H1 (cell line): ENCODE results near the gene NFAT5. TPM values are rescaled to one million over a fixed set of nuclear protein-coding genes. Genes with fewer than 3 reads are reported as not detected.

Experiments
- CTCF ChIA-PET: fragments of 300-600 bp; sonication (Branson Sonifier 250); formaldehyde crosslinking; loops from one replicate; lab custom pipeline; 2021; ENCODE audit not compliant: partially characterized antibody; lab: Charles Lee
- POLR2A ChIA-PET: fragments of 300-600 bp; sonication (Branson Sonifier 250); formaldehyde crosslinking; loops from one replicate; lab custom pipeline; 2021; ENCODE audit warnings: inconsistent platforms; ENCODE audit not compliant: partially characterized antibody; lab: Charles Lee
- DNase-seq, 2 experiments: peaks; one replicate each; pipeline versions ENCODE4 v3.0.0 to v3.0.0-alpha.2; 2010 to 2022; ENCODE audit warnings: low spot score in 2 of 2, low read depth in 1 of 2, mixed read lengths in 1 of 2
- FAIRE-seq: peaks from 2 replicates; lab custom pipeline; 2011; peaks lifted over from hg19 to GRCh38; lab: Jason Lieb, UNC
- H2AFZ ChIP-seq: 2 replicates; pipeline ENCODE4 v1.8.1; 2012; ENCODE audit warnings: low read length, inconsistent platforms
- H2AK5ac ChIP-seq: 2 replicates; pipeline ENCODE4 v1.6.1; 2013; ENCODE audit warnings: low read depth, low read length
- H2BK120ac ChIP-seq: replicated peaks from 2 replicates; pipeline ENCODE3; 2013; ENCODE audit warnings: low read depth, low read length, inconsistent platforms
- H2BK12ac ChIP-seq: 2 replicates; pipeline ENCODE4 v1.6.1; 2013; ENCODE audit warnings: low read depth, low read length
- H2BK15ac ChIP-seq: 2 replicates; pipeline ENCODE4 v1.6.1; 2013; ENCODE audit warnings: low read length
- H2BK20ac ChIP-seq: 2 replicates; pipeline ENCODE4 v1.6.1; 2013; ENCODE audit warnings: low read length
- H2BK5ac ChIP-seq: 2 replicates; pipeline ENCODE4 v1.6.1; 2013; ENCODE audit warnings: low read depth, low read length
- H3K14ac ChIP-seq: 2 replicates; pipeline ENCODE4 v1.6.1; 2013; ENCODE audit warnings: inconsistent platforms; ENCODE audit not compliant: insufficient read length
- H3K18ac ChIP-seq: 2 replicates; pipeline ENCODE4 v1.6.1; 2013; ENCODE audit warnings: low read length; ENCODE audit errors: extremely low read depth
- H3K23ac ChIP-seq: 2 replicates; pipeline ENCODE4 v1.6.1; 2013; ENCODE audit warnings: inconsistent platforms; ENCODE audit not compliant: insufficient read length
- H3K23me2 ChIP-seq: 2 replicates; pipeline ENCODE4 v1.6.1; 2013; ENCODE audit warnings: low read depth, low read length
- H3K27ac ChIP-seq: 2 replicates; pipeline ENCODE4 v1.6.1; 2011; ENCODE audit warnings: low read depth, low read length, inconsistent platforms
- H3K27me3 ChIP-seq, 4 experiments: replicated peaks in 1 of 4; 1 replicate in 1 of 4; 2 replicates in 3 of 4; pipeline versions ENCODE4 v1.6.1 to v1.8.1; 2011 to 2013; ENCODE audit warnings: low read length in 3 of 4, mild to moderate bottlenecking in 3 of 4, inconsistent platforms in 2 of 4, mixed read lengths in 2 of 4, moderate library complexity in 1 of 4; ENCODE audit not compliant: control insufficient read depth in 3 of 4, insufficient read depth in 3 of 4; ENCODE audit errors: extremely low read depth in 1 of 4
- H3K36me3 ChIP-seq, 4 experiments: 2 replicates each; pipeline versions ENCODE4 v1.6.1 to v1.8.1; 2011 to 2013; ENCODE audit warnings: mild to moderate bottlenecking in 4 of 4, low read length in 3 of 4, moderate library complexity in 2 of 4, control low read depth in 1 of 4, inconsistent platforms in 1 of 4; ENCODE audit not compliant: insufficient read depth in 4 of 4, control insufficient read depth in 2 of 4
- H3K4ac ChIP-seq: replicated peaks from 2 replicates; pipeline ENCODE3; 2013; ENCODE audit warnings: low read length, low read depth, mixed read lengths, inconsistent platforms; ENCODE audit not compliant: insufficient read length
- H3K4me1 ChIP-seq, 4 experiments: replicated peaks in 1 of 4; 1 replicate in 1 of 4; 2 replicates in 3 of 4; pipeline versions ENCODE4 v1.6.1 to v1.8.1; 2011 to 2013; ENCODE audit warnings: low read length in 3 of 4, inconsistent platforms in 2 of 4, mixed read lengths in 1 of 4; ENCODE audit not compliant: insufficient read depth in 4 of 4, control insufficient read depth in 3 of 4
- H3K4me2 ChIP-seq, 2 experiments: 2 replicates each; pipeline versions ENCODE4 v1.6.1 to v1.8.1; 2011 to 2013; ENCODE audit warnings: low read depth in 2 of 2, low read length in 2 of 2, control low read depth in 1 of 2, inconsistent platforms in 1 of 2, mild to moderate bottlenecking in 1 of 2; ENCODE audit not compliant: insufficient read depth in 1 of 2
- H3K4me3 ChIP-seq, 4 experiments: fragments of 200-600, 300-600 bp in 1 of 4; sonication (generic), shearing (Covaris generic), sonication (Bioruptor Twin) in 1 of 4; 2 replicates each; pipeline versions ENCODE4 v1.5.1 to v1.8.1; 2011 to 2016; ENCODE audit warnings: low read length in 4 of 4, low read depth in 3 of 4, control low read depth in 2 of 4, inconsistent platforms in 2 of 4, mild to moderate bottlenecking in 2 of 4, mixed read lengths in 1 of 4, moderate library complexity in 1 of 4; ENCODE audit not compliant: insufficient read depth in 2 of 4; ENCODE audit errors: extremely low read depth in 1 of 4
- H3K56ac ChIP-seq: replicated peaks from 2 replicates; pipeline ENCODE3; 2013; ENCODE audit warnings: low read depth, mild to moderate bottlenecking, mixed read lengths, low read length, inconsistent platforms; ENCODE audit not compliant: insufficient read length
- H3K79me1 ChIP-seq: 2 replicates; pipeline ENCODE4 v1.6.1; 2013; ENCODE audit warnings: low read depth, low read length, control low read depth
- H3K79me2 ChIP-seq, 2 experiments: 2 replicates each; pipeline versions ENCODE4 v1.6.1 to v1.8.1; 2012 to 2013; ENCODE audit warnings: low read length in 2 of 2, mild to moderate bottlenecking in 2 of 2, inconsistent platforms in 1 of 2; ENCODE audit not compliant: insufficient read depth in 2 of 2, control insufficient read depth in 1 of 2
- H3K9ac ChIP-seq, 4 experiments: replicated peaks in 1 of 4; 1 replicate in 1 of 4; 2 replicates in 3 of 4; pipeline versions ENCODE4 v1.6.1 to v1.8.1; 2011 to 2013; ENCODE audit warnings: low read depth in 3 of 4, low read length in 3 of 4, control low read depth in 2 of 4, mild to moderate bottlenecking in 2 of 4, moderate library complexity in 2 of 4, inconsistent platforms in 1 of 4; ENCODE audit errors: extremely low read depth in 1 of 4
- H3K9me3 ChIP-seq, 2 experiments: 2 replicates each; pipeline versions ENCODE4 v1.6.1 to v1.8.1; 2012 to 2013; ENCODE audit warnings: mild to moderate bottlenecking in 2 of 2, moderate library complexity in 2 of 2, control low read depth in 1 of 2, inconsistent platforms in 1 of 2, low read depth in 1 of 2, low read length in 1 of 2, mixed read lengths in 1 of 2; ENCODE audit not compliant: insufficient read depth in 2 of 2
- H4K20me1 ChIP-seq, 2 experiments: replicated peaks in 1 of 2; 2 replicates each; pipeline versions ENCODE3 to v1.8.1; 2011 to 2013; ENCODE audit warnings: inconsistent platforms in 2 of 2, low read length in 2 of 2, mild to moderate bottlenecking in 1 of 2; ENCODE audit not compliant: insufficient read depth in 2 of 2, control insufficient read depth in 1 of 2
- H4K5ac ChIP-seq: 2 replicates; pipeline ENCODE4 v1.6.1; 2013; ENCODE audit warnings: low read length, low read depth, mixed read lengths, inconsistent platforms; ENCODE audit not compliant: insufficient read length
- H4K8ac ChIP-seq: 2 replicates; pipeline ENCODE4 v1.8.0; 2013; ENCODE audit warnings: mild to moderate bottlenecking, moderate library complexity, low read length, inconsistent platforms; ENCODE audit not compliant: insufficient read depth; ENCODE audit errors: extremely low read depth
- H4K91ac ChIP-seq: replicated peaks from 2 replicates; pipeline ENCODE3; 2013; ENCODE audit warnings: low read length, mixed read lengths, inconsistent platforms; ENCODE audit not compliant: insufficient read length
- CHD2 ChIP-seq: IDR thresholded peaks from 2 replicates; pipeline ENCODE4 v1.6.1; 2012; ENCODE audit warnings: low read length, improper control_type of control experiment
- E2F6 ChIP-seq: IDR thresholded peaks from 2 replicates; pipeline ENCODE4 v1.6.1; 2012; ENCODE audit warnings: inconsistent platforms
- EP300 ChIP-seq, 2 experiments: IDR thresholded peaks; 1 replicate in 1 of 2; 2 replicates in 1 of 2; pipeline ENCODE4 v1.6.1; 2011 to 2012; ENCODE audit warnings: low read depth in 2 of 2, low read length in 2 of 2, mild to moderate bottlenecking in 2 of 2, borderline replicate concordance in 1 of 2, inconsistent platforms in 1 of 2, moderate library complexity in 1 of 2
- EZH2 ChIP-seq: fragments of 200-600 bp; sonication (generic); IDR thresholded peaks from 2 replicates; pipeline ENCODE4 v1.7.1; 2012; ENCODE audit warnings: low read depth, mild to moderate bottlenecking, moderate library complexity, low read length, inconsistent platforms; ENCODE audit not compliant: severe bottlenecking
- GTF2F1 ChIP-seq: IDR thresholded peaks from 2 replicates; pipeline ENCODE4 v1.6.1; 2012; ENCODE audit warnings: low read depth, low read length, improper control_type of control experiment, borderline replicate concordance
- JUN ChIP-seq: IDR thresholded peaks from 2 replicates; pipeline ENCODE4 v1.6.1; 2011; ENCODE audit warnings: low read depth, mild to moderate bottlenecking, improper control_type of control experiment, low read length
- MAFK ChIP-seq: IDR thresholded peaks from 2 replicates; pipeline ENCODE4 v1.6.1; 2012; ENCODE audit warnings: low read depth, mild to moderate bottlenecking, improper control_type of control experiment, low read length
- POLR2AphosphoS5 ChIP-seq: IDR thresholded peaks from 2 replicates; pipeline ENCODE4 v1.6.1; 2011; ENCODE audit warnings: low read depth, low read length
- RBBP5 ChIP-seq: IDR thresholded peaks from 2 replicates; pipeline ENCODE4 v1.7.1; 2012; ENCODE audit warnings: low read depth, mild to moderate bottlenecking, inconsistent platforms, low read length, moderate library complexity, borderline replicate concordance
- SIRT6 ChIP-seq: IDR thresholded peaks from one replicate; pipeline ENCODE4 v1.7.1; 2012; ENCODE audit warnings: low read length, inconsistent platforms
- SIX5 ChIP-seq: IDR thresholded peaks from 2 replicates; pipeline ENCODE4 v1.6.1; 2011; ENCODE audit warnings: mild to moderate bottlenecking, low read depth, low read length
- TAF1 ChIP-seq: IDR thresholded peaks from 2 replicates; pipeline ENCODE4 v1.6.1; 2011; ENCODE audit warnings: mild to moderate bottlenecking, low read depth, low read length
- TAF7 ChIP-seq: optimal IDR thresholded peaks from 2 replicates; pipeline ENCODE3; 2011; ENCODE audit warnings: low read depth, mild to moderate bottlenecking, inconsistent platforms, low read length, moderate library complexity, borderline replicate concordance
- TBP ChIP-seq: IDR thresholded peaks from 2 replicates; pipeline ENCODE4 v1.6.1; 2011; ENCODE audit warnings: low read depth, low read length, improper control_type of control experiment
- WGBS, 2 experiments: shearing (Covaris generic) in 1 of 2; methylation state at CpG; one replicate each; pipeline versions ENCODE4 v1.1.6 to v1.1.7; 2013 to 2015; ENCODE audit warnings: low lambda C conversion rate in 2 of 2, mixed read lengths in 2 of 2, inconsistent platforms in 1 of 2, low coverage in 1 of 2, missing lambda C conversion rate in 1 of 2; ENCODE audit not compliant: insufficient replicate concordance in 2 of 2, insufficient coverage in 1 of 2, insufficient read length in 1 of 2; ENCODE audit errors: extremely low coverage in 1 of 2, missing lambda C conversion rate in 1 of 2; 5-methylcytosine and 5-hydroxymethylcytosine counted together
- polyA plus RNA-seq, 7 experiments: library from polyadenylated mRNA; depleted of rRNA in 3 of 7; stranded (reverse) in 5 of 7; unstranded in 2 of 7; fragments of >200 nt in 5 of 7; fragments of 200-250 nt in 2 of 7; gene quantifications; 1 replicate in 5 of 7; 2 replicates in 1 of 7; 4 replicates in 1 of 7; pipeline versions ENCODE4 v1.2.1 to v1.2.3, GENCODE V29; 2011 to 2013; ENCODE audit warnings: missing spikeins in 2 of 7, mixed read lengths in 2 of 7
- total RNA-seq: library from RNA; stranded (reverse); fragmentation: NEBNext Ultra II Directional; extraction: Animal tissue kit (Norgen Biotek cat#: 25700); gene quantifications from 2 replicates; pipeline ENCODE4 v1.2.1, GENCODE V29; 2021
- TF ChIP-seq, protein P1 (sequence below): IDR thresholded peaks from 2 replicates; pipeline ENCODE4 v1.6.1; 2012; ENCODE audit warnings: inconsistent platforms

NFAT5 gene
- total and polyA plus RNA-seq, 2 of the 8 experiments (the other 6 are each of a cell fraction or from before 2014, with no cell fraction given) = 8.9 to 29.0 TPM

GRCh38 chr16:69599731-69600130 lies 34.0 kb downstream of the NFAT5 start:
- Histone ChIP-seq H2BK12ac (no peak overlapping the region), H4K8ac (no peak overlapping the region), H3K79me1 (no peaks in the 10 kb centered on the region), H2BK15ac (no peak overlapping the region), H3K79me2 (peaks cover 0 to 27% of the 10 kb centered on the region in 2 experiments; a peak in 2 of 4 replicates), H2BK5ac (no peak overlapping the region), H2AFZ (no peak overlapping the region), H3K4me1 (no peaks in the 10 kb centered on the region), H3K9ac (no peak overlapping the region), H3K36me3 (no peaks in the 10 kb centered on the region), H2AK5ac (no peak overlapping the region), H2BK120ac (no peak overlapping the region), H3K27ac (no peak overlapping the region), H3K14ac (no peak overlapping the region), H3K18ac (no peak overlapping the region), H3K4me3 (no peak overlapping the region), H3K4me2 (no peak overlapping the region), H3K56ac (no peak overlapping the region), H3K23ac (peak overlapping the region; percentile 65), H4K91ac (no peak overlapping the region), H3K27me3 (no peaks in the 10 kb centered on the region), H4K20me1 (peaks cover 0 to 2% of the 10 kb centered on the region in 2 experiments), H2BK20ac (no peak overlapping the region), H4K5ac (no peak overlapping the region), H3K4ac (peak overlapping the region; percentile 53), H3K9me3 (no peaks in the 10 kb centered on the region), H3K23me2 (no peaks in the 10 kb centered on the region)
- ChIA-PET CTCF (no interaction called here), POLR2A (no interaction called here)
- no peak for DNase-seq
- WGBS, 2 experiments = 92 to 100% methylated on average over 1 of the region's 1 CpG
- FAIRE-seq = no peak
- TF ChIP-seq TAF7 (no peak), MAFK (no peak), TAF1 (no peak), SIX5 (no peak), JUN (no peak), EZH2 (no peak), POLR2AphosphoS5 (no peak), GTF2F1 (no peak), E2F6 (no peak), RBBP5 (no peak), CHD2 (no peak), SIRT6 (no peak), EP300 (IDR thresholded peaks at IDR 0.05; ENCODE audit: borderline replicate concordance in 1 of 2, low read depth in 2 of 2, low read length in 2 of 2) (no peak), TBP (no peak)
- TF ChIP-seq, protein P1, sequence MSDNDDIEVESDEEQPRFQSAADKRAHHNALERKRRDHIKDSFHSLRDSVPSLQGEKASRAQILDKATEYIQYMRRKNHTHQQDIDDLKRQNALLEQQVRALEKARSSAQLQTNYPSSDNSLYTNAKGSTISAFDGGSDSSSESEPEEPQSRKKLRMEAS = no peak
